Stimulated activated naive CD8-positive, alpha-beta T cell treated with anti-CD3 and anti-CD28 coated beads, Interleukin-15, Interleukin-2, amounts not matched to agents 100 ng/mL and 50 ng/mL, for 24 hours (primary cell): Measurements from ENCODE around the gene REXO4.
A peak's percentile ranks its signal among the peaks of the same experiment; 100 is the strongest.

Source experiments
- H3K27ac Mint-ChIP-seq: one replicate; pipeline ENCODE4 v1.8.0; 2021; ENCODE audit warnings: mild to moderate bottlenecking, mixed read lengths
- H3K27me3 Mint-ChIP-seq: one replicate; pipeline ENCODE4 v1.8.0; 2021; ENCODE audit warnings: mixed read lengths
- H3K36me3 Mint-ChIP-seq: one replicate; pipeline ENCODE4 v1.8.0; 2021; ENCODE audit warnings: low read depth, mixed read lengths
- H3K4me1 Mint-ChIP-seq: one replicate; pipeline ENCODE4 v1.8.0; 2021; ENCODE audit warnings: low read depth, mixed read lengths
- H3K4me3 Mint-ChIP-seq: one replicate; pipeline ENCODE4 v1.8.0; 2021; ENCODE audit warnings: mild to moderate bottlenecking, mixed read lengths
- H3K9me3 Mint-ChIP-seq: one replicate; pipeline ENCODE4 v1.8.0; 2021; ENCODE audit warnings: mixed read lengths

REXO4 gene

DNA sequence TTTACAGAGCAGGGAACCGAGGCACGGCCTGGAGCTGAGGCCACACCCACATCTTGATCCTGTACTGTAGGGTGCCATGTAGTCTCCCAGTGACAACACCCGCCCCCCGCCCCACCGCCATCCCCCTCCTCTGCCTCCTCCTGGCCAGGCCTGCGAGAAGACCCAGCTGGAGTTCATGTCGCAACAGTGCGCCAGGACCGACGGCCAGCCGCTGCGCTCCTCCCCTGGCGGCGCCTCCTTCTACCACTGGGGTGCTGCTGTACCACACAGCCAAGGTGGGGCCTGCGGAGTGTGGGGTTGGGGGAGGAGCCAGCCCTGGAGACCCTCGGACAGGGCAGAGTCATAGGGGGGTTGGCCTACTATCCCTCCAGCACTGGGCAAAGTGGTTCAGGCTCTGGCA, 18.9 kb upstream of the REXO4 start:
- H3K27me3 Mint-ChIP-seq, result no peaks in the 10 kb centered on the region
- no peak overlapping the region for H3K27ac Mint-ChIP-seq
- H3K36me3 Mint-ChIP-seq, result no peaks in the 10 kb centered on the region
- H3K9me3 Mint-ChIP-seq, result no peaks in the 10 kb centered on the region
- H3K4me1 Mint-ChIP-seq, result peaks cover 5% of the 10 kb centered on the region
- no peak overlapping the region for H3K4me3 Mint-ChIP-seq

DNA sequence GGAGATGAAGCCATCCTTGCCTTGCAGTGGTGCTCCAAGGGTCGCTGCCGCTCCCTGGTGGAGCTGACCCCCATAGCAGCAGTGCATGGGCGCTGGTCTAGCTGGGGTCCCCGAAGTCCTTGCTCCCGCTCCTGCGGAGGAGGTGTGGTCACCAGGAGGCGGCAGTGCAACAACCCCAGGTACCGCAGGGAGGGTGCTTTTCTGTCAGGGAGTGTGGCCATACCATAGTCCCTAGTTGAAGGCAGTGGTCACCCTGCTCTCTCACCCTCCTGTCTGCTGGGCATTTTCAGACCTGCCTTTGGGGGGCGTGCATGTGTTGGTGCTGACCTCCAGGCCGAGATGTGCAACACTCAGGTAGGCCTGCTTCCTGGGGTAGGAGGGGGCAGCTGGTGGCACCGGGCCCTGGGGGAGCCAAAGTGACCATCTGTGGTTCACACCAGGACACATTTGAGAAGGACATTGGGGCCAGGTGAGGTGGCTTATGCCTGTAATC, 15.6 kb upstream of the REXO4 start:
- no peak overlapping the region for H3K27ac Mint-ChIP-seq
- no peaks in the 10 kb centered on the region for H3K9me3 Mint-ChIP-seq
- H3K36me3 Mint-ChIP-seq, result no peaks in the 10 kb centered on the region
- H3K27me3 Mint-ChIP-seq, result peaks cover 4% of the 10 kb centered on the region
- no peak overlapping the region for H3K4me3 Mint-ChIP-seq
- no peaks in the 10 kb centered on the region for H3K4me1 Mint-ChIP-seq

- Mint-ChIP-seq H3K27ac (no peak overlapping the region), H3K27me3 (peaks cover 22% of the 10 kb centered on the region)
These were observed 12.4 kb upstream of the REXO4 start for GRCh38 chr9:133430244-133430643.

GRCh38 chr9:133429641-133430161, 11.9 kb upstream of the REXO4 start:
- Mint-ChIP-seq H3K36me3 (no peaks in the 10 kb centered on the region), H3K4me3 (no peak overlapping the region), H3K9me3 (no peaks in the 10 kb centered on the region), H3K27ac (no peak overlapping the region), H3K4me1 (peaks cover 7% of the 10 kb centered on the region), H3K27me3 (peaks cover 22% of the 10 kb centered on the region)

More at GRCh38 chr9:133430244-133430643, 12.4 kb upstream of the REXO4 start:
- Mint-ChIP-seq H3K4me1 (peaks cover 7% of the 10 kb centered on the region), H3K9me3 (no peaks in the 10 kb centered on the region), H3K4me3 (no peak overlapping the region), H3K36me3 (no peaks in the 10 kb centered on the region)

- no peak overlapping the region for H3K27ac Mint-ChIP-seq
These were observed 11.4 kb upstream of the REXO4 start for GRCh38 chr9:133429214-133429613.

GRCh38 chr9:133428617-133429101, 10.8 kb upstream of the REXO4 start:
- Mint-ChIP-seq H3K4me1 (peaks cover 7% of the 10 kb centered on the region), H3K4me3 (no peak overlapping the region), H3K27me3 (peaks cover 22% of the 10 kb centered on the region), H3K36me3 (no peaks in the 10 kb centered on the region), H3K27ac (no peak overlapping the region), H3K9me3 (no peaks in the 10 kb centered on the region)

More at GRCh38 chr9:133429214-133429613, 11.4 kb upstream of the REXO4 start:
- Mint-ChIP-seq H3K4me3 (no peak overlapping the region), H3K9me3 (no peaks in the 10 kb centered on the region), H3K27me3 (peaks cover 22% of the 10 kb centered on the region), H3K4me1 (peaks cover 7% of the 10 kb centered on the region), H3K36me3 (no peaks in the 10 kb centered on the region)

DNA sequence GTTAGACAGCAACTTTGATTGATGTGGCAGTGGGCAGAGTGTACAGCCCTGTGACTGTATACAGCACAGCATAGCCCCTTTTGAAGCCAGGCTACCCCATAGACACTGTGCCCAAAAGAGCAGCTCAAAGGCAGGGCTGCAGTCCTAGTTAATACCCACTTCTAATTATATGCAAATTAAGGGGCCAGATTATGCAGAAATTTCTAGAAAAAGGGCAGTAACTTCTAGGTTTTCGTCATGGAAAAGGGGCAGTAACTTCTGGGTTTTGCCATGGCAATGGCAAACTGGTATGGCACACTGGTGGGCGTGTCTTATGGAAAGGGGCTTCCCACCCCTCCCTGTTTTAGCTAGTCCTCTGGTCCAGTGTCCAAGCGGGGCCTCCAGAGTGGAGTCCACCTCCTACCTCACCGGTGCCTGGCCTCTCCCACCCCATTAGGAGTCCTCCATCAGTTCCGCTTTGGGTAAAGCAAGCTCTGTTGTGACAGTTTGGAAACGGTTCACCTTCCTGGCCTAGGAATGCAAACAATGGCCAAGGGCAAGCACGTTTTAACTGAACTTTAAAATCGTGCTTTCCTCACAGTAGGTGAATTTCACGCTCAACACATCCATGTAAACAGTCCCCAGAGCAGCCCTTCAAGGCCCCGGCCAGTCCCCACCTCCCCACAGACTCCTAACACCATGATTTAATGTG, 10.0 kb upstream of the REXO4 start:
- H3K27me3 Mint-ChIP-seq, result peaks cover 22% of the 10 kb centered on the region
- H3K9me3 Mint-ChIP-seq, result no peaks in the 10 kb centered on the region
- H3K4me3 Mint-ChIP-seq, result peak overlapping the region; percentile 23
- H3K27ac Mint-ChIP-seq, result no peak overlapping the region
- H3K36me3 Mint-ChIP-seq, result no peaks in the 10 kb centered on the region
- peaks cover 7% of the 10 kb centered on the region for H3K4me1 Mint-ChIP-seq

DNA sequence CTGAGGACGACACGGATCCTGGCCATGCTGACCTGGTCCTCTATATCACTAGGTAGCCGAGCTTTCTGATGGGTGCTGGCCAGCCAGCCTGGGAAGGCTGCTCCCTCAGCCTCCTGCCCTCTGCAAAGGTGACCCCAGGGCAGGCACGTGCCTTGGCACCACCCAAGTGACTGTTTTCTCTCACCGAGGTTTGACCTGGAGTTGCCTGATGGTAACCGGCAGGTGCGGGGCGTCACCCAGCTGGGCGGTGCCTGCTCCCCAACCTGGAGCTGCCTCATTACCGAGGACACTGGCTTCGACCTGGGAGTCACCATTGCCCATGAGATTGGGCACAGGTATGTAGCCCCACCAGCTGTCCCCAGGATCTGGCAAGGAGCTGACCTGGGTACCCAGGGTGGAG, 8.2 kb upstream of the REXO4 start:
- Mint-ChIP-seq H3K4me1 (peaks cover 24% of the 10 kb centered on the region), H3K27me3 (peaks cover 22% of the 10 kb centered on the region), H3K4me3 (no peak overlapping the region), H3K36me3 (no peaks in the 10 kb centered on the region), H3K9me3 (no peaks in the 10 kb centered on the region), H3K27ac (no peak overlapping the region)

- H3K27ac Mint-ChIP-seq, result no peak overlapping the region
- H3K27me3 Mint-ChIP-seq, result peaks cover 19% of the 10 kb centered on the region
- no peak overlapping the region for H3K4me3 Mint-ChIP-seq
- no peaks in the 10 kb centered on the region for H3K9me3 Mint-ChIP-seq
- H3K4me1 Mint-ChIP-seq, result peaks cover 32% of the 10 kb centered on the region
- peaks cover 3% of the 10 kb centered on the region for H3K36me3 Mint-ChIP-seq
These were observed 7.3 kb upstream of the REXO4 start for GRCh38 chr9:133425049-133425632.

DNA sequence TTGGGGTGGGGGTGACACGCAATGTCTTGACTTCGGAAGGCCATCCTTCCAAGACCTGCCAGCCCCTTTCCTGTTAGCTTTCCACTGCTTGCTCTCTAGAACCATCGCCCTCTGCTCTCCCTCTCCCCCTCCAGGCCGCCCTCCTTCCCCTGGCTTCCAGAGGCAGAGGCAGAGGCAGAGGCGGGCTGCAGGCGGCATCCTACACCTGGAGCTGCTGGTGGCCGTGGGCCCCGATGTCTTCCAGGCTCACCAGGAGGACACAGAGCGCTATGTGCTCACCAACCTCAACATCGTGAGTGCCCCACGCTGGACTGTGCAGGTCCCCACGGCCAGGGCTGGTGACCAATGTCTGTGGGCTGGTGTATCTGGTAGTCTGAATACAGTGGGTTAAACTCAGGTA, 6.4 kb upstream of the REXO4 start:
- peaks cover 36% of the 10 kb centered on the region for H3K4me1 Mint-ChIP-seq
- H3K36me3 Mint-ChIP-seq, result peaks cover 3% of the 10 kb centered on the region
- no peaks in the 10 kb centered on the region for H3K9me3 Mint-ChIP-seq
- no peak overlapping the region for H3K27ac Mint-ChIP-seq
- H3K27me3 Mint-ChIP-seq, result peaks cover 18% of the 10 kb centered on the region
- no peak overlapping the region for H3K4me3 Mint-ChIP-seq

- H3K4me1 Mint-ChIP-seq, result peaks cover 46% of the 10 kb centered on the region
- peaks cover 18% of the 10 kb centered on the region for H3K27me3 Mint-ChIP-seq
- H3K4me3 Mint-ChIP-seq, result no peak overlapping the region
- H3K27ac Mint-ChIP-seq, result no peak overlapping the region
- H3K9me3 Mint-ChIP-seq, result no peaks in the 10 kb centered on the region
- H3K36me3 Mint-ChIP-seq, result peaks cover 3% of the 10 kb centered on the region
These were observed 5.4 kb upstream of the REXO4 start for GRCh38 chr9:133423216-133423615.

- Mint-ChIP-seq H3K9me3 (no peaks in the 10 kb centered on the region), H3K27ac (peak within 1 kb of the TSS; percentile 72), H3K27me3 (peaks cover 5% of the 10 kb centered on the region), H3K4me1 (peaks cover 40% of the 10 kb centered on the region), H3K4me3 (peak within 1 kb of the TSS; percentile 15), H3K36me3 (peaks cover 3% of the 10 kb centered on the region)
These were observed 4.1 kb upstream of the REXO4 start, which contains the start of gene ADAMTS13 for GRCh38 chr9:133421615-133422542. Gene ADAMTS13 (plus strand): TSS chr9:133422367. CDS start chr9:133422444, 77 bp downstream.

DNA sequence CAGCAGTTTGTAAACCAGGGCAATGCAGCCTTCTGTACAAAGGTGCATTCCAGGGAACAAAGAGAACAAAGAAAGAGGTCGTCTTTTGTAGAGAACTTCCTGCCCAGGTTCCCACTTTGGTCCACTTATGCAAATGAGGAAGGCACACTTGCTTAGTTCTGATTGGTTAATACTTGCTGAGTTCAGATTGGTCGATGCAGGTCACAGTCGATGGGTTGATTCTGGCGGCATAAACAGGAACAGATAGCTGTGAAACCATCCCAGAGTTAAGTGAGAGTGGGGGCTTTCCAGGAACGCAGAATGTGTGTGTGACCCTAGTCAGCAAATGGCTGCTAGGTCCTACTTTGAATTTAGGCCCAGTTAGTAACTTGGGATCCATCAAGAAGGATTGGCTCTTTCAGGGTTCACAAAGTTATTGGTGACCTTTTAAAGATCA, 2.6 kb upstream of the REXO4 start:
- peak overlapping the region; percentile 87 for H3K27ac Mint-ChIP-seq
- H3K4me3 Mint-ChIP-seq, result peak overlapping the region; percentile 47
- no peaks in the 10 kb centered on the region for H3K27me3 Mint-ChIP-seq
- H3K9me3 Mint-ChIP-seq, result no peaks in the 10 kb centered on the region
- peaks cover 55% of the 10 kb centered on the region for H3K4me1 Mint-ChIP-seq
- peaks cover 16% of the 10 kb centered on the region for H3K36me3 Mint-ChIP-seq

GRCh38 chr9:133419005-133419404, 1.2 kb upstream of the REXO4 start:
- peaks cover 69% of the 10 kb centered on the region for H3K4me1 Mint-ChIP-seq
- H3K27ac Mint-ChIP-seq, result peak overlapping the region; percentile 88
- H3K27me3 Mint-ChIP-seq, result no peaks in the 10 kb centered on the region
- H3K4me3 Mint-ChIP-seq, result peak overlapping the region; percentile 93
- no peaks in the 10 kb centered on the region for H3K9me3 Mint-ChIP-seq
- peaks cover 29% of the 10 kb centered on the region for H3K36me3 Mint-ChIP-seq
